ENCODE measurements around the gene RPTOR.

Gene RPTOR

GRCh38 chr17:80836971-80837481 lies 292.4 kb downstream of the RPTOR start:
- no peak overlapping the region for H2BK120ac ChIP-seq (ENCODE audit: low read depth, low read length)
- no peak overlapping the region for H2BK15ac ChIP-seq (replicated peaks; ENCODE audit: low read depth)
- no peak overlapping the region for H3K18ac ChIP-seq (ENCODE audit: low read length)
- H3K9ac ChIP-seq (ENCODE audit: low read length) = no peak overlapping the region
- no peak overlapping the region for H4K5ac ChIP-seq (ENCODE audit: low read length)
- H2AK5ac ChIP-seq (ENCODE audit: low read length) = no peak overlapping the region
- no peaks in the 10 kb centered on the region for H3K36me3 ChIP-seq (ENCODE audit: control insufficient read depth, insufficient read depth, low read length)
- H3K4me3 ChIP-seq (ENCODE audit: low read length) = no peak overlapping the region
- H3K4me1 ChIP-seq (ENCODE audit: control insufficient read depth, low read depth, low read length) = peaks cover 2% of the 10 kb centered on the region
- no peak overlapping the region for H3K56ac ChIP-seq (ENCODE audit: low read length)
- H4K8ac ChIP-seq (ENCODE audit: low read depth, low read length) = no peak overlapping the region
- H3K79me1 ChIP-seq (ENCODE audit: low read length) = no peaks in the 10 kb centered on the region
- H2BK5ac ChIP-seq (ENCODE audit: low read length) = no peak overlapping the region
- no peak overlapping the region for H3K23ac ChIP-seq (ENCODE audit: low read length)
- H3K27ac ChIP-seq (ENCODE audit: low read depth, low read length) = no peak overlapping the region
- no peaks in the 10 kb centered on the region for H3K79me2 ChIP-seq (ENCODE audit: control insufficient read depth, insufficient read depth, low read length)
- no peak overlapping the region for H3K4ac ChIP-seq (ENCODE audit: low read depth, low read length)
- DNase-seq = no peak
- no CpG with 5 or more reads among the region's 16 CpGs for WGBS (ENCODE audit: extremely low coverage, insufficient coverage, low lambda C conversion rate)
- no peaks in the 10 kb centered on the region for H3K27me3 ChIP-seq (ENCODE audit: insufficient read depth, low read length, poor library complexity)
- H3K4me2 ChIP-seq (ENCODE audit: low read length) = no peak overlapping the region

- H3K36me3 ChIP-seq (ENCODE audit: control insufficient read depth, insufficient read depth, low read length) = no peaks in the 10 kb centered on the region
- no peaks in the 10 kb centered on the region for H3K79me1 ChIP-seq (ENCODE audit: low read length)
- no CpG with 5 or more reads among the region's 18 CpGs for WGBS (ENCODE audit: extremely low coverage, insufficient coverage, low lambda C conversion rate)
- H3K79me2 ChIP-seq (ENCODE audit: control insufficient read depth, insufficient read depth, low read length) = no peaks in the 10 kb centered on the region
- no peak overlapping the region for H2BK120ac ChIP-seq (ENCODE audit: low read depth, low read length)
- no peak overlapping the region for H3K9ac ChIP-seq (ENCODE audit: low read length)
- H3K18ac ChIP-seq (ENCODE audit: low read length) = no peak overlapping the region
- no peak overlapping the region for H3K4me3 ChIP-seq (ENCODE audit: low read length)
- no peak overlapping the region for H3K27ac ChIP-seq (ENCODE audit: low read depth, low read length)
- DNase-seq = no peak
- H4K8ac ChIP-seq (ENCODE audit: low read depth, low read length) = no peak overlapping the region
- no peak overlapping the region for H3K56ac ChIP-seq (ENCODE audit: low read length)
- H3K4me2 ChIP-seq (ENCODE audit: low read length) = no peak overlapping the region
- H2AK5ac ChIP-seq (ENCODE audit: low read length) = no peak overlapping the region
- no peaks in the 10 kb centered on the region for H3K27me3 ChIP-seq (ENCODE audit: insufficient read depth, low read length, poor library complexity)
- H2BK5ac ChIP-seq (ENCODE audit: low read length) = no peak overlapping the region
- no peak overlapping the region for H2BK15ac ChIP-seq (replicated peaks; ENCODE audit: low read depth)
- peaks cover 2% of the 10 kb centered on the region for H3K4me1 ChIP-seq (ENCODE audit: control insufficient read depth, low read depth, low read length)
- no peak overlapping the region for H4K5ac ChIP-seq (ENCODE audit: low read length)
- no peak overlapping the region for H3K4ac ChIP-seq (ENCODE audit: low read depth, low read length)
- H3K23ac ChIP-seq (ENCODE audit: low read length) = no peak overlapping the region
These were observed 293.1 kb downstream of the RPTOR start for GRCh38 chr17:80837711-80838110.

GRCh38 chr17:80838311-80839025 lies 293.8 kb downstream of the RPTOR start:
- Histone ChIP-seq H3K4me3 (ENCODE audit: low read length) (no peak overlapping the region), H4K5ac (ENCODE audit: low read length) (no peak overlapping the region), H3K18ac (ENCODE audit: low read length) (no peak overlapping the region), H2BK15ac (replicated peaks; ENCODE audit: low read depth) (no peak overlapping the region), H3K23ac (ENCODE audit: low read length) (no peak overlapping the region), H3K4me1 (ENCODE audit: control insufficient read depth, low read depth, low read length) (peaks cover under 1% of the 10 kb centered on the region), H4K8ac (ENCODE audit: low read depth, low read length) (no peak overlapping the region), H3K79me2 (ENCODE audit: control insufficient read depth, insufficient read depth, low read length) (no peaks in the 10 kb centered on the region), H3K36me3 (ENCODE audit: control insufficient read depth, insufficient read depth, low read length) (no peaks in the 10 kb centered on the region), H3K9ac (ENCODE audit: low read length) (no peak overlapping the region), H3K27me3 (ENCODE audit: insufficient read depth, low read length, poor library complexity) (no peaks in the 10 kb centered on the region), H3K4ac (ENCODE audit: low read depth, low read length) (no peak overlapping the region), H3K56ac (ENCODE audit: low read length) (no peak overlapping the region), H2AK5ac (ENCODE audit: low read length) (no peak overlapping the region), H3K4me2 (ENCODE audit: low read length) (no peak overlapping the region), H2BK120ac (ENCODE audit: low read depth, low read length) (no peak overlapping the region), H3K79me1 (ENCODE audit: low read length) (no peaks in the 10 kb centered on the region), H2BK5ac (ENCODE audit: low read length) (no peak overlapping the region), H3K27ac (ENCODE audit: low read depth, low read length) (no peak overlapping the region)
- no peak for DNase-seq
- WGBS (ENCODE audit: extremely low coverage, insufficient coverage, low lambda C conversion rate) = no CpG with 5 or more reads among the region's 30 CpGs

- no peaks in the 10 kb centered on the region for H3K4me1 ChIP-seq (ENCODE audit: control insufficient read depth, low read depth, low read length)
- H4K8ac ChIP-seq (ENCODE audit: low read depth, low read length) = no peak overlapping the region
- H4K5ac ChIP-seq (ENCODE audit: low read length) = no peak overlapping the region
- no peak overlapping the region for H2BK15ac ChIP-seq (replicated peaks; ENCODE audit: low read depth)
- H3K79me2 ChIP-seq (ENCODE audit: control insufficient read depth, insufficient read depth, low read length) = no peaks in the 10 kb centered on the region
- no peak overlapping the region for H3K4me3 ChIP-seq (ENCODE audit: low read length)
- no peak overlapping the region for H3K18ac ChIP-seq (ENCODE audit: low read length)
- DNase-seq = no peak
- H2BK120ac ChIP-seq (ENCODE audit: low read depth, low read length) = no peak overlapping the region
- no peak overlapping the region for H3K23ac ChIP-seq (ENCODE audit: low read length)
- no peaks in the 10 kb centered on the region for H3K36me3 ChIP-seq (ENCODE audit: control insufficient read depth, insufficient read depth, low read length)
- H2AK5ac ChIP-seq (ENCODE audit: low read length) = no peak overlapping the region
- no peaks in the 10 kb centered on the region for H3K79me1 ChIP-seq (ENCODE audit: low read length)
- no peak overlapping the region for H3K56ac ChIP-seq (ENCODE audit: low read length)
- H3K9ac ChIP-seq (ENCODE audit: low read length) = no peak overlapping the region
- H3K4ac ChIP-seq (ENCODE audit: low read depth, low read length) = no peak overlapping the region
- H3K27ac ChIP-seq (ENCODE audit: low read depth, low read length) = no peak overlapping the region
- no peak overlapping the region for H2BK5ac ChIP-seq (ENCODE audit: low read length)
- H3K4me2 ChIP-seq (ENCODE audit: low read length) = no peak overlapping the region
- H3K27me3 ChIP-seq (ENCODE audit: insufficient read depth, low read length, poor library complexity) = no peaks in the 10 kb centered on the region
- no CpG with 5 or more reads among the region's 11 CpGs for WGBS (ENCODE audit: extremely low coverage, insufficient coverage, low lambda C conversion rate)
These were observed 294.3 kb downstream of the RPTOR start for GRCh38 chr17:80839026-80839345.

- no peaks in the 10 kb centered on the region for H3K36me3 ChIP-seq (ENCODE audit: control insufficient read depth, insufficient read depth, low read length)
- WGBS (ENCODE audit: extremely low coverage, insufficient coverage, low lambda C conversion rate) = no CpG with 5 or more reads among the region's 8 CpGs
- H3K23ac ChIP-seq (ENCODE audit: low read length) = no peak overlapping the region
- H2AK5ac ChIP-seq (ENCODE audit: low read length) = no peak overlapping the region
- no peaks in the 10 kb centered on the region for H3K4me1 ChIP-seq (ENCODE audit: control insufficient read depth, low read depth, low read length)
- no peak overlapping the region for H2BK5ac ChIP-seq (ENCODE audit: low read length)
- no peak overlapping the region for H2BK120ac ChIP-seq (ENCODE audit: low read depth, low read length)
- H3K9ac ChIP-seq (ENCODE audit: low read length) = no peak overlapping the region
- H4K8ac ChIP-seq (ENCODE audit: low read depth, low read length) = no peak overlapping the region
- no peak overlapping the region for H3K4ac ChIP-seq (ENCODE audit: low read depth, low read length)
- no peak overlapping the region for H3K27ac ChIP-seq (ENCODE audit: low read depth, low read length)
- no peak overlapping the region for H3K4me2 ChIP-seq (ENCODE audit: low read length)
- H3K79me1 ChIP-seq (ENCODE audit: low read length) = no peaks in the 10 kb centered on the region
- DNase-seq = no peak
- H3K56ac ChIP-seq (ENCODE audit: low read length) = no peak overlapping the region
- no peaks in the 10 kb centered on the region for H3K27me3 ChIP-seq (ENCODE audit: insufficient read depth, low read length, poor library complexity)
- H2BK15ac ChIP-seq (replicated peaks; ENCODE audit: low read depth) = no peak overlapping the region
- H3K79me2 ChIP-seq (ENCODE audit: control insufficient read depth, insufficient read depth, low read length) = no peaks in the 10 kb centered on the region
- H3K4me3 ChIP-seq (ENCODE audit: low read length) = no peak overlapping the region
- no peak overlapping the region for H4K5ac ChIP-seq (ENCODE audit: low read length)
- H3K18ac ChIP-seq (ENCODE audit: low read length) = no peak overlapping the region
These were observed 294.9 kb downstream of the RPTOR start for GRCh38 chr17:80839511-80839941.

GRCh38 chr17:80839970-80840369 lies 295.3 kb downstream of the RPTOR start:
- H2BK5ac ChIP-seq (ENCODE audit: low read length) = no peak overlapping the region
- no peak overlapping the region for H3K27ac ChIP-seq (ENCODE audit: low read depth, low read length)
- H4K8ac ChIP-seq (ENCODE audit: low read depth, low read length) = no peak overlapping the region
- H2BK120ac ChIP-seq (ENCODE audit: low read depth, low read length) = no peak overlapping the region
- no peak overlapping the region for H3K18ac ChIP-seq (ENCODE audit: low read length)
- H3K56ac ChIP-seq (ENCODE audit: low read length) = no peak overlapping the region
- no peak overlapping the region for H3K4me2 ChIP-seq (ENCODE audit: low read length)
- H3K9ac ChIP-seq (ENCODE audit: low read length) = no peak overlapping the region
- no peak overlapping the region for H3K23ac ChIP-seq (ENCODE audit: low read length)
- no peak overlapping the region for H2AK5ac ChIP-seq (ENCODE audit: low read length)
- DNase-seq = no peak
- no peaks in the 10 kb centered on the region for H3K27me3 ChIP-seq (ENCODE audit: insufficient read depth, low read length, poor library complexity)
- no peak overlapping the region for H4K5ac ChIP-seq (ENCODE audit: low read length)
- H2BK15ac ChIP-seq (replicated peaks; ENCODE audit: low read depth) = no peak overlapping the region
- H3K4ac ChIP-seq (ENCODE audit: low read depth, low read length) = no peak overlapping the region
- no peak overlapping the region for H3K4me3 ChIP-seq (ENCODE audit: low read length)
- no peaks in the 10 kb centered on the region for H3K79me2 ChIP-seq (ENCODE audit: control insufficient read depth, insufficient read depth, low read length)
- WGBS (ENCODE audit: extremely low coverage, insufficient coverage, low lambda C conversion rate) = no CpG with 5 or more reads among the region's 15 CpGs
- no peaks in the 10 kb centered on the region for H3K79me1 ChIP-seq (ENCODE audit: low read length)
- no peaks in the 10 kb centered on the region for H3K4me1 ChIP-seq (ENCODE audit: control insufficient read depth, low read depth, low read length)
- H3K36me3 ChIP-seq (ENCODE audit: control insufficient read depth, insufficient read depth, low read length) = no peaks in the 10 kb centered on the region

All from mesendoderm (in vitro differentiated cells).